Measurements from ENCODE around the gene ERMARD. TPM values are rescaled to one million over a fixed set of nuclear protein-coding genes. Genes with fewer than 3 reads are reported as not detected.

Gene ERMARD
- total and polyA plus RNA-seq, 4 donors: 10.3 to 72.8 (median 22.1) TPM

- no peaks in the 10 kb centered on the region for H3K27me3 ChIP-seq (ENCODE audit: control insufficient read depth in 1 of 2, insufficient read depth in 2 of 2, low read length in 1 of 2)
- DNase-seq (no peak), ATAC-seq (ENCODE audit: low FRiP score) (no peak)
- H3K4me3 ChIP-seq (ENCODE audit: low read length in 2 of 2): no peak overlapping the region
- H3K27ac ChIP-seq (ENCODE audit: low read depth in 1 of 2, low read length in 2 of 2): no peak overlapping the region
- no peaks in the 10 kb centered on the region for H3K9me3 ChIP-seq (ENCODE audit: control insufficient read depth, low read length)
- intact Hi-C loops (cut with DNase I): no loop called here
- WGBS, 2 donors: 92 to 93% methylated on average over 9 of the region's 9 CpGs
- no peaks in the 10 kb centered on the region for H3K4me1 ChIP-seq (ENCODE audit: control insufficient read depth in 1 of 2, insufficient read depth in 2 of 2, low read length in 2 of 2)
- peaks cover 0 to 2% of the 10 kb centered on the region in 2 donors for H3K36me3 ChIP-seq (ENCODE audit: control insufficient read depth in 1 of 2, insufficient read depth in 2 of 2, low read length in 1 of 2)
Observed at GRCh38 chr6:169714595-169714994, 36.8 kb upstream of the ERMARD start.

- Histone ChIP-seq H3K27me3 (ENCODE audit: control insufficient read depth in 1 of 2, insufficient read depth in 2 of 2, low read length in 1 of 2) (no peaks in the 10 kb centered on the region), H3K4me3 (ENCODE audit: low read length in 2 of 2) (no peak overlapping the region), H3K9me3 (ENCODE audit: control insufficient read depth, low read length) (no peaks in the 10 kb centered on the region), H3K27ac (ENCODE audit: low read depth in 1 of 2, low read length in 2 of 2) (no peak overlapping the region), H3K4me1 (ENCODE audit: control insufficient read depth in 1 of 2, insufficient read depth in 2 of 2, low read length in 2 of 2) (no peaks in the 10 kb centered on the region), H3K36me3 (ENCODE audit: control insufficient read depth in 1 of 2, insufficient read depth in 2 of 2, low read length in 1 of 2) (no peaks in the 10 kb centered on the region)
- intact Hi-C loops (cut with DNase I): no loop called here
- DNase-seq: no peak
- ATAC-seq (ENCODE audit: low FRiP score): no peak
- WGBS, 2 donors: 91 to 92% methylated on average over 4 of the region's 4 CpGs
Observed at GRCh38 chr6:169719117-169719516, 32.3 kb upstream of the ERMARD start.

GRCh38 chr6:169720207-169720855 is 31.1 kb upstream of the ERMARD start:
- no peak overlapping the region for H3K27ac ChIP-seq (ENCODE audit: low read depth in 1 of 2, low read length in 2 of 2)
- H3K4me3 ChIP-seq (ENCODE audit: low read length in 2 of 2): no peak overlapping the region
- ATAC-seq (ENCODE audit: low FRiP score): no peak
- H3K4me1 ChIP-seq (ENCODE audit: control insufficient read depth in 1 of 2, insufficient read depth in 2 of 2, low read length in 2 of 2): no peaks in the 10 kb centered on the region
- H3K36me3 ChIP-seq (ENCODE audit: control insufficient read depth in 1 of 2, insufficient read depth in 2 of 2, low read length in 1 of 2): no peaks in the 10 kb centered on the region
- DNase-seq: no peak
- no peaks in the 10 kb centered on the region for H3K27me3 ChIP-seq (ENCODE audit: control insufficient read depth in 1 of 2, insufficient read depth in 2 of 2, low read length in 1 of 2)
- intact Hi-C loops (cut with DNase I): no loop called here
- WGBS, 2 donors: 95 to 98% methylated on average over 3 of the region's 3 CpGs
- no peaks in the 10 kb centered on the region for H3K9me3 ChIP-seq (ENCODE audit: control insufficient read depth, low read length)

GRCh38 chr6:169722362-169723199 is 28.8 kb upstream of the ERMARD start:
- DNase-seq: peak; percentile 74 to 80
- intact Hi-C loops (cut with DNase I): loop anchor here in 1 of 2 donors (2.0 kb wide), 1 partner anchor 20 kb away; the partner anchor contains the start of genes C6orf120 and WDR27
- 1% methylated on average over 22 of the region's 22 CpGs for WGBS, 2 donors
- peak overlapping the region; percentile 69 to 94 for H3K27ac ChIP-seq (ENCODE audit: low read depth in 1 of 2, low read length in 2 of 2)
- no peaks in the 10 kb centered on the region for H3K9me3 ChIP-seq (ENCODE audit: control insufficient read depth, low read length)
- H3K27me3 ChIP-seq (ENCODE audit: control insufficient read depth in 1 of 2, insufficient read depth in 2 of 2, low read length in 1 of 2): no peaks in the 10 kb centered on the region
- H3K4me1 ChIP-seq (ENCODE audit: control insufficient read depth in 1 of 2, insufficient read depth in 2 of 2, low read length in 2 of 2): no peaks in the 10 kb centered on the region
- H3K36me3 ChIP-seq (ENCODE audit: control insufficient read depth in 1 of 2, insufficient read depth in 2 of 2, low read length in 1 of 2): no peaks in the 10 kb centered on the region
- ATAC-seq (ENCODE audit: low FRiP score): peak; percentile 75
- H3K4me3 ChIP-seq (ENCODE audit: low read length in 2 of 2): peak overlapping the region; percentile 43 to 91

DNA sequence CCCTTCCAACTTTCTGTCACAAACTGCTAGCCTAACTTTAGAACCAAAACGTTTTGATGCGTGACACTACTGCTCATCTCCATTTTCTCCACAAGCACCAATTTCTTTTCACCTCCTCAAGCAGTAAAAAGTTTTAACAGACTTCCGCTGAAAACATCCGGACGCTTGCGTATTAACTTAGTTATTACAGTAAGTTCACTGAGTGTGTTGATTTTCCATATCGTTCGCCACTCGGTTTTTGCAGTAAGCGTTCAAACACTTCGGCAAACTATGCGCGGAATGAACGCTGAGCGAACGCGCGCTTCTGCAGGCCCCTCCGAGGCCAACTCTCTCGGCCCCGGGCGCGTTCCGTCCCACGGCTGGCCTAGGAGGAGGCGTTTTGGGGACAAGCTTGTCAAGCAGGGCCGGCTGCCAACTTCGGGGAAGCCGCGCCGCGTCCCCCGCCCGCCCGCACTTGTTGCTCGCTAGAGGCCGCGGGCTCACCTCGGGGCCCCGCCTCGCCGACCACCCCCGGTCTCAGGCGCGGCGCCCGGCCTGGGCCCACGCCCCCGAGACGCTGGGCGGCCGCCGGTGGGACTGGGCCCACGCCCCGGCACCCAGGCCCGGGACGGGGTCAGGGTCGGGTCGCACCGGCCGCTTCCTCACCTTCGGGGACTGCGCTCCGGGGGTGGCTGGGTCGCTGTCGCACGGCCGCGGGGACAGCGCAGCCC is 28.1 kb upstream of the ERMARD start:
- no peaks in the 10 kb centered on the region for H3K27me3 ChIP-seq (ENCODE audit: control insufficient read depth in 1 of 2, insufficient read depth in 2 of 2, low read length in 1 of 2)
- DNase-seq (peak; percentile 87 to 94), ATAC-seq (ENCODE audit: low FRiP score) (peak; percentile 83)
- H3K4me1 ChIP-seq (ENCODE audit: control insufficient read depth in 1 of 2, insufficient read depth in 2 of 2, low read length in 2 of 2): no peaks in the 10 kb centered on the region
- peak overlapping the region; percentile 94 to 99 for H3K27ac ChIP-seq (ENCODE audit: low read depth in 1 of 2, low read length in 2 of 2)
- peak overlapping the region; percentile 43 to 91 for H3K4me3 ChIP-seq (ENCODE audit: low read length in 2 of 2)
- no peaks in the 10 kb centered on the region for H3K36me3 ChIP-seq (ENCODE audit: control insufficient read depth in 1 of 2, insufficient read depth in 2 of 2, low read length in 1 of 2)
- intact Hi-C loops (cut with DNase I): loop anchor here in 1 of 2 donors (2.0 kb wide), 1 partner anchor 21 kb away; the partner anchor contains the start of genes C6orf120 and WDR27
- H3K9me3 ChIP-seq (ENCODE audit: control insufficient read depth, low read length): no peaks in the 10 kb centered on the region
- 0 to 1% methylated on average over 41 to 70 of the region's 70 CpGs for WGBS, 2 donors

- intact Hi-C loops (cut with DNase I): loop anchor here in 1 of 2 donors (2.0 kb wide), 1 partner anchor 21 kb away; the partner anchor contains the start of genes C6orf120 and WDR27
- Histone ChIP-seq H3K9me3 (ENCODE audit: control insufficient read depth, low read length) (no peaks in the 10 kb centered on the region), H3K36me3 (ENCODE audit: control insufficient read depth in 1 of 2, insufficient read depth in 2 of 2, low read length in 1 of 2) (no peaks in the 10 kb centered on the region), H3K27ac (ENCODE audit: low read depth in 1 of 2, low read length in 2 of 2) (peak overlapping the region; percentile 66 to 99), H3K27me3 (ENCODE audit: control insufficient read depth in 1 of 2, insufficient read depth in 2 of 2, low read length in 1 of 2) (no peaks in the 10 kb centered on the region), H3K4me1 (ENCODE audit: control insufficient read depth in 1 of 2, insufficient read depth in 2 of 2, low read length in 2 of 2) (no peaks in the 10 kb centered on the region), H3K4me3 (ENCODE audit: low read length in 2 of 2) (peak overlapping the region; percentile 43 to 97)
- ATAC-seq (ENCODE audit: low FRiP score) (no peak), DNase-seq (peak in 1 of 2 donors; percentile 55)
- WGBS, 2 donors: 0 to 1% methylated on average over 12 to 89 of the region's 89 CpGs
Observed at GRCh38 chr6:169723991-169724493, 27.4 kb upstream of the ERMARD start.

DNA sequence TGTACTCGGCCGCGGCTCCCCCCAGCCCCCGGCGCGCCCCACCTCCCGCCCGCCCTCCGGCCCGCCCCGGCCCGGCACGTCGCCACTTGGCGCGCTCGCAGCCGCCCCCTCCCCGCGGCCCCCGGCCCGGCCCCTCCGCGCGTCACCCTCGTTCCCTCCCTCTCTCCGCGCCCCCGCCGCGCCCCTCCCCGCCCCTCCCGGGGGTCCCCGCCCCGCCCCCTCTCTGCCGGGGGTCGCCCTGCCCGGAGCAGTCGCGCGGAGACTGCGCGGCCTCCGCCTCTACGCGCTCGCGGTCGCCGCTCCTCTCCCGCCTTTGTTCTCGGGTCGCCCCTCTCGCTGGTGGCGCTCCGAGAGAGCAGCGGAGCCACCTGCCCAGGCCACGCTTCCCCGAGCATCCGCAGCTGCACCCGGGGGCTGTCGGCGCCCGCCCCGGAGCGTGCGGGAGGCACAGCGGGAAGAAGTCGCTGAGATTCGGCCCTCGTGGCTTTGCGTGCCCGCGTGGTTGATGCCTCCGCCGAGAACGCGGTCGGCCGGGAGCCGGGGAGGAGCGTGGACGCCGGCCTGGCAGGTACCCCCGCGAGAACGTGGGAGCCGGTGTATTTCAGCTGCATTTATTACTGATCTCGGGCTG is 26.8 kb upstream of the ERMARD start, which contains the start of gene PHF10:
Gene PHF10 (minus strand): TSS at position 7 of the 631 bp plus-strand sequence. CDS start 569 bp downstream, outside the sequence.
- intact Hi-C loops (cut with DNase I): no loop called here
- no peaks in the 10 kb centered on the region for H3K36me3 ChIP-seq (ENCODE audit: control insufficient read depth in 1 of 2, insufficient read depth in 2 of 2, low read length in 1 of 2)
- H3K4me3 ChIP-seq (ENCODE audit: low read length in 2 of 2): peak within 1 kb of the TSS; percentile 43 to 97
- WGBS, 2 donors: 0 to 1% methylated on average over 38 to 89 of the region's 89 CpGs
- H3K27ac ChIP-seq (ENCODE audit: low read depth in 1 of 2, low read length in 2 of 2): peak within 1 kb of the TSS; percentile 94 to 99
- peak; percentile 67 for ATAC-seq (ENCODE audit: low FRiP score)
- peak; percentile 65 to 87 for DNase-seq
- no peaks in the 10 kb centered on the region for H3K4me1 ChIP-seq (ENCODE audit: control insufficient read depth in 1 of 2, insufficient read depth in 2 of 2, low read length in 2 of 2)
- H3K9me3 ChIP-seq (ENCODE audit: control insufficient read depth, low read length): no peaks in the 10 kb centered on the region
- no peaks in the 10 kb centered on the region for H3K27me3 ChIP-seq (ENCODE audit: control insufficient read depth in 1 of 2, insufficient read depth in 2 of 2, low read length in 1 of 2)

Data from aorta (tissue), 5 donors.